OCI-LY7 (cell line): ENCODE measurements around the gene KSR1.

Source experiments
- EZH2phosphoT487 ChIP-seq: fragments of 200-600 bp; sonication (generic); IDR thresholded peaks from 2 replicates; pipeline ENCODE4 v1.6.1; 2018; ENCODE audit warnings: low read depth, borderline replicate concordance, mild to moderate bottlenecking, mixed run types, antibody characterized with exemption, low read length, moderate library complexity, mixed read lengths
- TF ChIP-seq, protein P1 (sequence below): fragments of 200-600 bp; sonication (generic); conservative IDR thresholded peaks from 2 replicates; pipeline ENCODE4 v1.5.1; 2014; ENCODE audit warnings: mild to moderate bottlenecking, antibody characterized with exemption, low read length, moderate library complexity, mixed read lengths

DNA sequence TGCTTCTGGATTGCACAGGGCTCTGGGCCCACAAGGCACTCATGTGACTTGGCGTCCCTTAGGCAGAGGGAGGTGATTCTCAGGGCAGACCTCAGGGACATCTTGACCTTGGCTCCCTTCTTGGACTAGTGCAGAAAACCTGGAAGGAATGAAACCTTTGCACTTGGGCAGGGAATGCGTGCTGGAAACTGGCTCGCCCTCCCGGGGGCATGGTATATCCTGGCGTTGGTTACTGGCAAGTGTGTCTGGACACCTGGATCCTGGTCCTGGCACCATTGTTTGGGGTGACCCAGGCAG is 111.3 kb downstream of the KSR1 start:
- TF ChIP-seq, protein P1, sequence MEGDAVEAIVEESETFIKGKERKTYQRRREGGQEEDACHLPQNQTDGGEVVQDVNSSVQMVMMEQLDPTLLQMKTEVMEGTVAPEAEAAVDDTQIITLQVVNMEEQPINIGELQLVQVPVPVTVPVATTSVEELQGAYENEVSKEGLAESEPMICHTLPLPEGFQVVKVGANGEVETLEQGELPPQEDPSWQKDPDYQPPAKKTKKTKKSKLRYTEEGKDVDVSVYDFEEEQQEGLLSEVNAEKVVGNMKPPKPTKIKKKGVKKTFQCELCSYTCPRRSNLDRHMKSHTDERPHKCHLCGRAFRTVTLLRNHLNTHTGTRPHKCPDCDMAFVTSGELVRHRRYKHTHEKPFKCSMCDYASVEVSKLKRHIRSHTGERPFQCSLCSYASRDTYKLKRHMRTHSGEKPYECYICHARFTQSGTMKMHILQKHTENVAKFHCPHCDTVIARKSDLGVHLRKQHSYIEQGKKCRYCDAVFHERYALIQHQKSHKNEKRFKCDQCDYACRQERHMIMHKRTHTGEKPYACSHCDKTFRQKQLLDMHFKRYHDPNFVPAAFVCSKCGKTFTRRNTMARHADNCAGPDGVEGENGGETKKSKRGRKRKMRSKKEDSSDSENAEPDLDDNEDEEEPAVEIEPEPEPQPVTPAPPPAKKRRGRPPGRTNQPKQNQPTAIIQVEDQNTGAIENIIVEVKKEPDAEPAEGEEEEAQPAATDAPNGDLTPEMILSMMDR: no peak
- no peak for TF ChIP-seq EZH2phosphoT487
